Endothelial cell of umbilical vein (primary cell): ENCODE data around the gene CREM. TPM values are rescaled to one million over a fixed set of nuclear protein-coding genes. Genes with fewer than 3 reads are reported as not detected.

Source experiments
- BruUV-seq: library from RNA; stranded (reverse); fragments of 400-500 nt; replicated peaks from 2 replicates; lab custom pipeline; 2021; lab: Mats Ljungman, UMichigan
- CTCF ChIA-PET: fragments of 300-600, 350-600 bp; sonication (Branson Sonifier 250); formaldehyde crosslinking; loops from one replicate; lab custom pipeline; 2021; ENCODE audit warnings: antibody characterized with exemption, inconsistent platforms; lab: Charles Lee
- POLR2A ChIA-PET: fragments of 300-600, 350-600 bp; sonication (Branson Sonifier 250); formaldehyde crosslinking; loops from one replicate; lab custom pipeline; 2021; ENCODE audit warnings: antibody characterized with exemption, inconsistent platforms; lab: Charles Lee
- DNase-seq: peaks from one replicate; pipeline ENCODE4 v3.0.0-alpha.2; 2011; ENCODE audit warnings: low read depth, low spot score
- FAIRE-seq: peaks from 2 replicates; lab custom pipeline; 2011; peaks lifted over from hg19 to GRCh38; lab: Jason Lieb, UNC
- H2AFZ ChIP-seq: 2 replicates; pipeline ENCODE4 v1.6.0; 2012; ENCODE audit warnings: low read depth, low read length, control low read depth, inconsistent platforms
- H3K27ac ChIP-seq: 2 replicates; pipeline ENCODE4 v1.5.1; 2011; ENCODE audit warnings: low read depth, mild to moderate bottlenecking, control low read depth, low read length, moderate library complexity; ENCODE audit not compliant: insufficient read depth
- H3K27me3 ChIP-seq, 2 experiments: 2 replicates each; pipeline versions ENCODE4 v1.6.0 to v1.6.1; 2011; ENCODE audit warnings: low read length in 2 of 2, mixed read lengths in 1 of 2; ENCODE audit not compliant: control insufficient read depth in 2 of 2, insufficient read depth in 2 of 2
- H3K36me3 ChIP-seq, 2 experiments: 2 replicates in 1 of 2; 3 replicates in 1 of 2; pipeline ENCODE4 v1.5.1; 2011; ENCODE audit warnings: low read length in 2 of 2, mild to moderate bottlenecking in 1 of 2, moderate library complexity in 1 of 2; ENCODE audit not compliant: control insufficient read depth in 2 of 2, insufficient read depth in 2 of 2; ENCODE audit errors: extremely low read depth in 1 of 2
- H3K4me1 ChIP-seq: 3 replicates; pipeline ENCODE4 v1.5.1; 2011; ENCODE audit warnings: mild to moderate bottlenecking, low read length; ENCODE audit not compliant: control insufficient read depth, insufficient read depth; ENCODE audit errors: extremely low read depth
- H3K4me2 ChIP-seq: 2 replicates; pipeline ENCODE4 v1.6.1; 2011; ENCODE audit warnings: low read length, control low read depth, mixed read lengths; ENCODE audit not compliant: insufficient read depth
- H3K4me3 ChIP-seq, 3 experiments: fragments of 200-600 bp in 1 of 3; sonication (generic), shearing (Covaris generic) in 1 of 3; replicated peaks in 1 of 3; 2 replicates each; pipeline ENCODE4 v1.5.1; 2011 to 2016; ENCODE audit warnings: control low read depth in 3 of 3, low read length in 3 of 3, mild to moderate bottlenecking in 2 of 3, inconsistent platforms in 1 of 3, low read depth in 1 of 3, moderate library complexity in 1 of 3; ENCODE audit not compliant: insufficient read depth in 1 of 3
- H3K79me2 ChIP-seq: 2 replicates; pipeline ENCODE4 v1.6.0; 2012; ENCODE audit warnings: low read length, inconsistent platforms; ENCODE audit not compliant: control insufficient read depth, insufficient read depth
- H3K9ac ChIP-seq: replicated peaks from 2 replicates; pipeline ENCODE3; 2011; ENCODE audit warnings: low read length, control low read depth; ENCODE audit not compliant: insufficient read depth; ENCODE audit errors: extremely low read depth
- H3K9me1 ChIP-seq: replicated peaks from 3 replicates; pipeline ENCODE4 v1.6.0; 2011; ENCODE audit warnings: mild to moderate bottlenecking, low read length; ENCODE audit not compliant: control insufficient read depth, insufficient read depth; ENCODE audit errors: extremely low read depth
- H3K9me3 ChIP-seq: replicated peaks from 2 replicates; pipeline ENCODE4 v1.5.1; 2012; ENCODE audit warnings: low read length, inconsistent platforms; ENCODE audit not compliant: control insufficient read depth, insufficient read depth
- H4K20me1 ChIP-seq: replicated peaks from 2 replicates; pipeline ENCODE3; 2011; ENCODE audit warnings: mild to moderate bottlenecking, low read length; ENCODE audit not compliant: control insufficient read depth, insufficient read depth; ENCODE audit errors: extremely low read depth
- CTCF ChIP-seq, 2 donors: IDR thresholded peaks; 1 replicate in 1 of 2; 2 replicates in 1 of 2; pipeline ENCODE4 v1.5.1; 2011; ENCODE audit warnings: low read length in 2 of 2, mild to moderate bottlenecking in 2 of 2, moderate library complexity in 2 of 2, control low read depth in 1 of 2, inconsistent platforms in 1 of 2, low read depth in 1 of 2; ENCODE audit not compliant: insufficient read depth in 1 of 2; ENCODE audit errors: extremely low read depth in 1 of 2
- EZH2 ChIP-seq: IDR thresholded peaks from 2 replicates; pipeline ENCODE4 v1.6.1; 2012; ENCODE audit warnings: borderline replicate concordance, low read depth, mild to moderate bottlenecking, moderate library complexity, low read length, inconsistent platforms; ENCODE audit not compliant: severe bottlenecking
- FOS ChIP-seq: IDR thresholded peaks from 2 replicates; pipeline ENCODE4 v1.6.1; 2011; ENCODE audit warnings: mild to moderate bottlenecking, low read length, moderate library complexity, borderline replicate concordance; ENCODE audit not compliant: insufficient read depth
- GATA2 ChIP-seq: IDR thresholded peaks from 2 replicates; pipeline ENCODE4 v1.7.0; 2011; ENCODE audit warnings: low read depth, mild to moderate bottlenecking, moderate library complexity, mixed read lengths, low read length; ENCODE audit not compliant: insufficient read length, insufficient read depth
- JUN ChIP-seq: IDR thresholded peaks from 2 replicates; pipeline ENCODE4 v1.6.1; 2011; ENCODE audit warnings: borderline replicate concordance, low read depth; ENCODE audit not compliant: insufficient read length, insufficient read depth
- MAX ChIP-seq: IDR thresholded peaks from 2 replicates; pipeline ENCODE4 v1.6.1; 2011; ENCODE audit not compliant: insufficient read depth, insufficient read length
- MYC ChIP-seq: IDR thresholded peaks from one replicate; pipeline ENCODE4 v1.6.1; 2011; ENCODE audit warnings: mild to moderate bottlenecking, low read depth, low read length
- POLR2A ChIP-seq: IDR thresholded peaks from 2 replicates; pipeline ENCODE4 v1.6.1; 2012; ENCODE audit warnings: low read depth, mild to moderate bottlenecking, control low read depth, low read length
- POLR2AphosphoS5 ChIP-seq: IDR thresholded peaks from 2 replicates; pipeline ENCODE4 v1.6.1; 2012; ENCODE audit warnings: low read depth, mild to moderate bottlenecking, control low read depth, low read length, moderate library complexity; ENCODE audit not compliant: insufficient read depth
- dilution Hi-C: fragments of 300-500 bp; cut with MboI; formaldehyde crosslinking; loops from one replicate; pipeline ENCODE4 v1.15.0; 2019; ENCODE audit warnings: low sequenced_read_pairs; ENCODE audit not compliant: extremely low pct_ligation_motif_present
- intact Hi-C: fragments of 100-400 bp; cut with micrococcal nuclease; formaldehyde crosslinking; loops from one replicate; pipeline ENCODE4 v1.10.0; 2022
- polyA plus RNA-seq, 4 experiments: library from polyadenylated mRNA; depleted of rRNA in 3 of 4; stranded (reverse) in 3 of 4; unstranded in 1 of 4; fragments of >200 nt; gene quantifications; 2 replicates each; pipeline versions ENCODE4 v1.2.1 to v1.2.3, GENCODE V29; 2011 to 2012; ENCODE audit warnings: missing spikeins in 1 of 4
- total RNA-seq: library from RNA; stranded (reverse); gene quantifications from 2 replicates; pipeline ENCODE4 v1.2.3, GENCODE V29; 2021

CREM gene
- total and polyA plus RNA-seq, 2 donors (not counting 3 experiments of a cell fraction or from before 2014, with no cell fraction given), result 35.5 to 39.8 TPM

GRCh38 chr10:35096312-35096711, 30.3 kb upstream of the CREM start:
- CTCF ChIA-PET, result interaction anchor here (0.9 kb wide), 1 partner anchor 15 kb away, joined by 3 read pairs; no protein-coding TSS in a partner anchor
- Histone ChIP-seq H3K79me2 (no peaks in the 10 kb centered on the region), H3K9ac (no peak overlapping the region), H3K4me3 (no peak overlapping the region), H3K9me3 (no peaks in the 10 kb centered on the region), H3K4me2 (no peak overlapping the region), H3K9me1 (no peaks in the 10 kb centered on the region), H3K27me3 (no peaks in the 10 kb centered on the region), H3K4me1 (no peaks in the 10 kb centered on the region), H3K36me3 (no peaks in the 10 kb centered on the region), H3K27ac (no peak overlapping the region), H2AFZ (no peak overlapping the region), H4K20me1 (no peaks in the 10 kb centered on the region)
- DNase-seq (no peak), FAIRE-seq (no peak)
- intact Hi-C loops, result no loop called here
- POLR2A ChIA-PET, result no interaction called here
- dilution Hi-C loops, result no loop called here
- BruUV-seq, result no TSS peak
- no peak for TF ChIP-seq MAX
- no peak for TF ChIP-seq JUN
- no peak for TF ChIP-seq POLR2AphosphoS5
- no peak for TF ChIP-seq MYC
- TF ChIP-seq GATA2, result no peak
- no peak for TF ChIP-seq CTCF (IDR thresholded peaks at IDR 0.05; ENCODE audit: extremely low read depth in 1 of 2, insufficient read depth in 1 of 2, low read depth in 1 of 2, low read length in 2 of 2)
- TF ChIP-seq FOS, result no peak
- no peak for TF ChIP-seq POLR2A
- TF ChIP-seq EZH2, result no peak
